ES-I3 (cell line): ENCODE results near the gene ZEB1.
"Not testable (repeated sequence)": the region's sequence is repeated elsewhere in the genome, so short reads cannot be mapped to it uniquely, and the experiment has no call there.

ENCODE experiments used
- H3K36me3 ChIP-seq: 2 replicates; pipeline ENCODE4 v1.6.1; 2013; ENCODE audit warnings: mild to moderate bottlenecking, low read length, control low read depth, moderate library complexity; ENCODE audit not compliant: insufficient read depth
- H3K4me1 ChIP-seq: 2 replicates; pipeline ENCODE4 v1.6.1; 2013; ENCODE audit warnings: mild to moderate bottlenecking, control low read depth, low read length; ENCODE audit not compliant: insufficient read depth
- H3K9ac ChIP-seq: 2 replicates; pipeline ENCODE4 v1.6.1; 2013; ENCODE audit warnings: low read depth, mild to moderate bottlenecking, low read length, moderate library complexity
- H3K9me3 ChIP-seq: 2 replicates; pipeline ENCODE4 v1.6.1; 2013; ENCODE audit warnings: mild to moderate bottlenecking, low read length, moderate library complexity; ENCODE audit not compliant: control insufficient read depth, insufficient read depth

The ZEB1 gene

DNA sequence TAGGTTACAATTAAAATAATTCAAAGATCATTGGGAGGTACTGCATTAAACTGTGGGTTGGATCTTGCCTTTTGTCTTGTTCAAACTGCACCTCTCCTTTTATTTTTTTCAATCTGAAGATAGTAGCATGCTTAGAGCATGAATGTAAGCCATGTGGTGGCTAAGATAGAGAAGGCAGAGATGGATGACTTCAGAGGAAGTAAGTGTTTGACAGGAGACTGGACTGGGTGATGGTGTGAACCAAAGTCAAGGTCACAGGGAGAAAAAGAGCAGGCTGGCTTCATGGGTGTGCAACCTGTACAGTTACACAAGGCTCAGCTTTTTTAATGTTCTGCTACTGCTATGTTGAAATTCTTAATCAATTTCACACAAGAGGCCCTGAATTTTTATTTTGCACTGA lies 85.6 kb downstream of the ZEB1 start:
- Histone ChIP-seq H3K9ac (no peak overlapping the region), H3K4me1 (no peaks in the 10 kb centered on the region), H3K9me3 (no peaks in the 10 kb centered on the region), H3K36me3 (no peaks in the 10 kb centered on the region)

DNA sequence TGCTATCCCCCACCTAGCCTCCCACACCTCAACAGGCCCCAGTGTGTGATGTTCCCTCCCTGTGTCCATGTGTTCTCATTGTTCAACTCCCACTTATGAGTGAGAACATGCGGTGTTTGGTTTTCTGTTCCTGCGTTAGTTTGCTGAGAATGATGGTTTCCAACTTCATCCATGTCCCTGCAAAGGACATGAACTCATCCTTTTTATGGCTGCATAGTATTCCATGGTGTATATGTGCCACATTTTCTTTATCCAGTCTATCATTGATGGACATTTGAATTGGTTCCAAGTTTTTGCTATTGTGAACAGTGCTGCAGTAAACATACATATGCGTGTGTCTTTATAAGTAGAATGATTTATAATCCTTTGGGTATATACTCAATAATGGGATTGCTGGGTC lies 86.8 kb downstream of the ZEB1 start:
- H3K36me3 ChIP-seq, H3K9me3 ChIP-seq, H3K4me1 ChIP-seq, H3K9ac ChIP-seq: not testable (repeated sequence)

DNA sequence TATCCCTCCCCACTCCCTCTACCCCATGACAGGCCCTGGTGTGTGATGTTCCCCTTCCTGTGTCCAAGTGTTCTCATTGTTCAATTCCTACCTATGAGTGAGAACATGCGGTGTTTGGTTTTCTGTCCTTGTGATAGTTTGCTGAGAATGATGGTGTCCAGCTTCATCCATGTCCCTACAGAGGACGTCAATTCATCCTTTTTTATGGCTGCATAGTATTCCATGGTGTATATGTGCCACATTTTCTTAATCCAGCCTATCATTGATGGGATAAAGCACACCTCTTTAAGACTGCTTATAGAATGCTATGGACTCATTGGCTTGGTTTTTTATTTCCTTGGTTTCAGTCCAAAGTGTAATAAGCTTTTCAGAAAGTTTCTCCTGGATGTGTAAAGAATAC lies 93.4 kb downstream of the ZEB1 start:
- H3K4me1 ChIP-seq, H3K9ac ChIP-seq, H3K36me3 ChIP-seq, H3K9me3 ChIP-seq: not testable (repeated sequence)

DNA sequence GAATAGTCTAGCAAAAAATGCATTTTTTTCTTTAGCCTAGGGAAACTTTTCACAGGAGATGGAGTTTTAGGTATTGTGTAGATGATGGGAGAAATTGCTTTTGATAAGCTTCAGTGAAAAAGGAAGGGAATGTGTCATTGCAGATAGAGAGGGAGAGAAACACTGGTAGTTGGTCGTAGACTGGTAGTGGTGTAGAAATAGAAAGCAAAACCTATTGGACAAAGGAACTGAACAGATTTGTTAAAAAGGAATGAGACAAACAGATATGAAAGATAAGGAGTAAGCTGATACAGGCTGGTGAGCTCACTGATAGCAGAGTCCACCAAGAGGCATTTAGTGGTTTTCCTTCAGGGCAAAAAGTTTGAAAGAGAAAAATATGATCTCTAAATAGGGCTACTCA lies 94.3 kb downstream of the ZEB1 start:
- H3K9me3 ChIP-seq: no peaks in the 10 kb centered on the region
- no peak overlapping the region for H3K9ac ChIP-seq
- H3K36me3 ChIP-seq: no peaks in the 10 kb centered on the region
- no peaks in the 10 kb centered on the region for H3K4me1 ChIP-seq

DNA sequence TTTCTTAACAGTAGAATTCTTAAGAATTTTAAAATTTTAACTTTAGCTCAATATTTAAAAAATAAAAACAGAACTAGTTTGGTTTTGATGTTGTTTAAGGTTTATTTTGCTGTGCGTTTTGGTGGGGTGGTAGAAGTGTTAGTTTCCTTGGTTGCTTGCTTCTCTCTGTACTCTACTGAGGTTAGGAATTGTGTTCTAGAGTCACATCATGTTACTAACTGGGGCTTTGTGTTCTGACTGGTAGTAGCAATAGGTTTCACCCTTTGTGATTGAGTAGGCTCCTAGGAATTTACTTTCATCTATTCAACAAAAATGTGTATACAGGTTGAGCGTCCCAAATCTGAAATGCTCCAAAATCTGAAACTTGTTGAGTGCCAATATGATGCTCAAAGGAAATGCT lies 99.5 kb downstream of the ZEB1 start:
- H3K4me1 ChIP-seq: no peaks in the 10 kb centered on the region
- H3K9me3 ChIP-seq: no peaks in the 10 kb centered on the region
- no peak overlapping the region for H3K9ac ChIP-seq
- no peaks in the 10 kb centered on the region for H3K36me3 ChIP-seq

DNA sequence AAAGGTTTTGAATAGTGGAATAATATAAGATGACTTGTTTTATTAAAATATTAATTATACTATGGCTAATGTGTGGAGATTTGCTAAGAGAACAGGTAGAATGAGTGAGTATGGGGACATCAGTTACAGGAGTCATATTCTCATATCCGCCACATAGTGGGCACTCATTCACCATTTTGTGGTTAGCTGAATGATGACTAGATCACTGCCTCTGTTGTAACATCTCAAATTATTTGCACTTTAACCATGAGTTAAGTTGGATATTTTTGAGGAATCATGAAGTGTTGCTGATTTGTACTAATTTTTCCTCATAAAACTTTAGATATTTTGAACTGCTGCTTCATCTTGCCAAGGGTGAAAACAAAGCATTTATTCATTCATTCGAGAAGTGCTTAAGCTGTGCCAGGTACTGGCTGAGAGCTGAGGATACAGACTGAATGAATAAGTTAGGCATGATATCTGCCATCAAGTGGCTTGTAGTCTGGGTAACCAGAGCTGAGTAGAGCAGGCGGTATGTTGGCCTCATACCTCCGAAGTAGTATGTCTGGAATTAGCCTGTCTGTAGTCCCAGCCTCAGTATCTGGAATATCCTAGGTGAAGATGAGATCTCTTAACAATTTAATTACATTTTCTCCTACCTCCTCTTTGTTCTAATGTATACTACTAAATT lies 100.5 kb downstream of the ZEB1 start:
- Histone ChIP-seq H3K9ac (no peak overlapping the region), H3K4me1 (no peaks in the 10 kb centered on the region), H3K9me3 (no peaks in the 10 kb centered on the region), H3K36me3 (no peaks in the 10 kb centered on the region)

DNA sequence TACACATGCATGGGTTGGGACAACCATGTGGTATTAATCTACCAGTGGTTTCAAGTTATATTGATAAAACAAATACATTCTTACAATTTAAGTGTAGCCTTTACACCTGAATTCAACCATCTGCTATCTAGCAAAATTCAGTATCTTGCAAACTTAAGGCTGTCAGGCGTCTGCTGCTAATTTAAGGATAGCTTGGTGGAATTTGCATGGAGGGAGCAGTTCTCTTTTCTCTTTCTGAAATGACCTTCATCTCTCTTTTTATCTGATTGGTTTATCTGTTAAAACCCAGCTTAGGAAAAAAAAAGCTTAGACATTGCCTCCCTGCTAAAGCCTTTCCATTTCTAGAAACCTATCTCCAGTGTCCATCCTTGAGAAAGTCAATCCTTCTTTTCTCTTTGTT lies 102.3 kb downstream of the ZEB1 start:
- Histone ChIP-seq H3K9ac (no peak overlapping the region), H3K36me3 (no peaks in the 10 kb centered on the region), H3K4me1 (peaks cover 4% of the 10 kb centered on the region; the same call in 1 of the 2 replicates), H3K9me3 (no peaks in the 10 kb centered on the region)

DNA sequence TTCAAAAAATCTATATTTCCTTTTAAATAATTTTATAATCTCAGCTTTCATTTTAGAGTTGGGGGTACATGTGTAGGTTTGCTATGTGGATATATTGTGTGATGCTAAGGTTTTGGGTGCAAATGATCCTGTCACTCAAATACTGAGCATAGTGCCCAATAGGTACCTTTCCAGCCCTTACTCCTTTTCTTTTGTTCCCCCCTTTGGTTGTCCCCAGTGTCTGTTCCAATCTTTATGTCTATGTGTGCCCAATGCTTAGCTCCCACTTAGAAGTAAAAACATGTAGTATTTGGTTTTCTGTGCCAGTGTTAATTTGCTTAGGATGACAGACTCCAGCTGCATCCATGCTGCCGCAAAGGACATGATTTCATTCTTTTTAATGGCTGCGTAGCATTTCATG lies 103.6 kb downstream of the ZEB1 start:
- no peak overlapping the region for H3K9ac ChIP-seq
- H3K4me1 ChIP-seq: peaks cover 7% of the 10 kb centered on the region; the same call in 1 of the 2 replicates
- no peaks in the 10 kb centered on the region for H3K9me3 ChIP-seq
- H3K36me3 ChIP-seq: no peaks in the 10 kb centered on the region

DNA sequence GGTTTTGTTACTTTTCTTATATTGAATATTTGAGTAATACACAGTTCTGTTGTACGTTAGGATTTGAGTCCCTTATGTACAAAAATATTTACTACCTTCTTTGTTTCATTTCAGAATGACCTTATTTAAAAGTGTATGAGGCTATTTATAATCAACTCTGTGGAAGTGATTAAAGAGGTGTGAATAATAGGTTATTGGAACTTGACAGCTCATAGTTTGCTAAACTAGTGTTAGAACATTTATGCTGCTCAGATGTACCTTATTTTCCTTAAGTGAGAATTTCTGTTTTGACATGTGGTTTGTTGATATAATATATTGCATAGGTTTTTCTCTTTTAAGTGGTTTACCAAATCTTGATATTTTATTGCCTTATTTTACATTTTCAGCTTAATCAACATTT lies 105.5 kb downstream of the ZEB1 start:
- Histone ChIP-seq H3K4me1 (peaks cover 7% of the 10 kb centered on the region; the same call in 1 of the 2 replicates), H3K9me3 (no peaks in the 10 kb centered on the region), H3K36me3 (no peaks in the 10 kb centered on the region)

DNA sequence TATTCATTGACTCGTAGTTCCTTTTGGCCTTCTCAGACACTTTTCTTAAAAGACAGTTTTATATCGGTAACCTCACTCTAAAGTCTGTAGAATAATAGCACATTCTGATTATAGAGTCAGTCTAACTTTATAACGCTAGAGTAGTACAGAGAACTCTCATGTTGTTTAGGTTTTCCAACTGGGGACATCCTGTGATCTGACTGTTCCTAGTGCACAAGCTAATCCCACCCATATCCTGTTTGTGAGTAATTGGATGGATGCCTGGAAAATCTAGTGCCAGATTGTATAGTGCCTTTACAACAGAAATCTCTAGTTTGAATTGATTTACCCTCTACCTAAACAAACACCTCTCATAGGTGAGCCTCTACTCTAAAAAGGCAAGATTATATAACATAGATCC lies 107.4 kb downstream of the ZEB1 start:
- H3K36me3 ChIP-seq: no peaks in the 10 kb centered on the region
- H3K4me1 ChIP-seq: peaks cover 7% of the 10 kb centered on the region; the same call in 1 of the 2 replicates
- H3K9ac ChIP-seq: no peak overlapping the region
- no peaks in the 10 kb centered on the region for H3K9me3 ChIP-seq

More for the DNA sequence above, 105.5 kb downstream of the ZEB1 start:
- H3K9ac ChIP-seq: no peak overlapping the region

DNA sequence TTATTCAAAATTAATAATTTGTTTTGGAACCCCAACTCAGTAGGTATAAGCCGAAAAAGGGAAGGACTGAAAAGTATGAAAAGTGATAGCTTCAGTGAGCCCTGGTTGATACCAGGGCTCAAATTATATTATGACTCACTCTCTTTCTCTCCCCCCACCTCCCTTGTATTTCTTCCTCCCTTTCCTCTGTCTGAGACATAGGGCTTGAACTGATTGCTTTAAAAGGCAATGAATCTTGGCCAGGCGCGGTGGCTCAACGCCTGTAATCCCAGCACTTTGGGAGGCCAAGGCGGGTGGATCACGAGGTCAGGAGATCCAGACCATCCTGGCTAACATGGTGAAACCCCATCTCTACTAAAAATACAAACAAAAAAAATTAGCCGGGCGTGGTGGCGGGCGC lies 108.3 kb downstream of the ZEB1 start:
- not testable (repeated sequence) for H3K9me3 ChIP-seq, H3K36me3 ChIP-seq, H3K4me1 ChIP-seq, H3K9ac ChIP-seq

DNA sequence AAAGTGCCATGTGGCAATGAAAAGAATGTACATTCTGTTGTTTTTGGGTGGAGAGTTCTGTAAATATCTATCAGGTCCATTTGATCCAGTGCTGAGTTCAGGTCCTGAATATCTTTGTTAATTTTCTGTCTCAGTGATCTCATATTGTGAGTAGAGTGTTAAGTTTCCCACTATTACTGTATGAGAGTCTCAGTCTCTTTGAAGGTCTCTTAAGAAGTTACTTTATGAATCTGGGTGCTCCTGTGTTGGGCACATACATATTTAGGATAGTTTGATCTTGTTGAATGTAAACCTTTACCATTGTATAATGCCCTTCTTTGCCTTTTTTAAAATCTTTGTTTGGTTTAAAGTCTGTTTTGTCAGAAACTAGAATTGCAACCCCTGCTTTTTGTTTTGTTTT lies 109.5 kb downstream of the ZEB1 start:
- H3K36me3 ChIP-seq, H3K9me3 ChIP-seq, H3K9ac ChIP-seq: not testable (repeated sequence)

DNA sequence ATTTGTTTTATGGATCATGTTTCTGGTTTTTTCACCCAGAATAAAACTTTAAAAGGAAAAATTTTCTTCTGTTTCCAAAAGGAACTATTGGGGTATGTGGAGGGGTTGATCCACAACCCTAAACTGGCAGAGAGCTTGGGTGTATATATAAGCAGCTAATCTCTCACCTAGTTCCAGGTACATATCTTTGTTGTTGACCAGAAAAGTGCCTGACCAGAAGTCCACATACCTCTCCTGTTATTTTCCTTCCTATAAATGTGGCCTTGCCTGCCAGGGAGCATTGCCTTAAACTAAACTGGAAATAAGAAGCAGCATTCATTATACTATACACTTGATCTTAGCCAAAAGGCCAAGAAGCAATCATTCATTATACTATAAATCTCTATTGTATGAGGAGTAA lies 112.0 kb downstream of the ZEB1 start:
- Histone ChIP-seq H3K36me3 (no peaks in the 10 kb centered on the region), H3K9me3 (no peaks in the 10 kb centered on the region), H3K9ac (no peak overlapping the region), H3K4me1 (peaks cover 6% of the 10 kb centered on the region; the same call in 1 of the 2 replicates)

More for the DNA sequence above, 109.5 kb downstream of the ZEB1 start:
- not testable (repeated sequence) for H3K4me1 ChIP-seq

DNA sequence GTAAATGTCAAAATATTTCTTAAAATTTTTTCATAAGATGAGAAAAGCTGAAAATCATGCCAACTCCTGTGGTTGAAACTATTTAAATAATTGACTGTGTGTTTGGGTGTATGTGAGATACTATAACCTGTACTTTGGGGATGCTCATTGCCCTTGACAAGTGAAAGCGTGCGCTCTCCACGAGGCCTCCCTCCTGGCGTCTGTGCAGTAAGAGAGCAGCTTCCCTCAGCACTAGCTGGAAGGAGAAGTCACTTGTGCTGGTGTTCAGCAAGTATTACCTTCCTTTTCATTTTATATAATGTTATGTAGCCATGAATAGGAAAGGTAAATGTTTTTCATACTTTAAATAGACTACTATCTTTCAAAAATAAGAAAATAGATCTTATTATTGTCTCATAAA lies 118.9 kb downstream of the ZEB1 start:
- Histone ChIP-seq H3K9ac (no peak overlapping the region), H3K9me3 (no peaks in the 10 kb centered on the region), H3K36me3 (no peaks in the 10 kb centered on the region)

DNA sequence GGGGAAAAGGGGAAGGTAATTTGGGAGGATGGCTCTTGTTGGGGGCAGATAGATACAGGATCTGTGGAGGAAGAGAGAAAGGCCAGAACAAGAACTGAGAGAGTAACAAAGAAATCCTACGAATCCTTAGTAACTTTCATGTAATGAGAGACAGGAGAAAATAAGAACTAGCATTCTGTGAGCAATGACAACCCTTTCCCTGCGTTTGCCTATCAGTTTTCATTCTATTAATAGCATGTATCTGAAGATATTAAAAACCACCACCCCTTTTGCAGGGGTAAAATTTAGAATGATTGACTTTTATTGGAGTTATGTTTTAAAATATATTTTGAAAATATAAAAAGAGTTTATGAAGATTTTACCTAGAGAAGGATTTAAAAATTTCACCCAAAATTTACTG lies 132.8 kb downstream of the ZEB1 start:
- no peaks in the 10 kb centered on the region for H3K36me3 ChIP-seq
- H3K9me3 ChIP-seq: no peaks in the 10 kb centered on the region
- H3K4me1 ChIP-seq: no peaks in the 10 kb centered on the region
- no peak overlapping the region; the same call in 1 of the 2 replicates for H3K9ac ChIP-seq

More for the DNA sequence above, 118.9 kb downstream of the ZEB1 start:
- no peaks in the 10 kb centered on the region for H3K4me1 ChIP-seq

DNA sequence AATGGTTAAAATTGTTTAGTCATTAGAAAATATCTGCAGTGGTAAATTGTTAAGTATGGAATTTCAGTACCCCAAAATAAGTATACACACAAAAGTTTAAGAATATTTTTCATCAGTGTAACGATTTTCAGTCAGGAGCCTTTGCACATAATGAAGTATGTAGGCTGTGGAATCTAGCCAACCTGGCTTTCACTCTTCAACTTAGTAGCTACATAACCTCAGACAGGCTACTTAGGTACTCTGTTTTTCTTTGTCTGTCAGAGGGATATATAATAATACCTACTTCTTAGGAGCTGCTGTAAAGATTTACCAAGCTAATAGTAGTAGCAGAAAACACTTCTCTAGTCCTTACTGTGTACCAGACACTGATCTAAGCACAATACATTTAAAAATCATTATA lies 137.5 kb downstream of the ZEB1 start:
- no peaks in the 10 kb centered on the region for H3K9me3 ChIP-seq
- no peak overlapping the region for H3K9ac ChIP-seq
- H3K4me1 ChIP-seq: no peaks in the 10 kb centered on the region
- no peaks in the 10 kb centered on the region for H3K36me3 ChIP-seq
